Kidney (tissue), 14 donors: ENCODE results near the gene CALCR. TPM values are rescaled to one million over a fixed set of nuclear protein-coding genes. Genes with fewer than 3 reads are reported as not detected.

Source experiments
- DNase-seq, 5 donors: peaks; one replicate each; pipeline ENCODE4 v3.0.0-alpha.2; 2013 to 2020
- FAIRE-seq: peaks from 2 replicates; lab custom pipeline; 2012; peaks lifted over from hg19 to GRCh38; lab: Jason Lieb, UNC
- H3K27ac ChIP-seq, 2 donors: one replicate each; pipeline ENCODE4 v1.7.0; 2013; ENCODE audit warnings: low read depth in 2 of 2, low read length in 2 of 2, inconsistent platforms in 1 of 2
- H3K27me3 ChIP-seq: one replicate; pipeline ENCODE4 v1.7.1; 2013; ENCODE audit warnings: low read length, inconsistent platforms; ENCODE audit not compliant: control insufficient read depth, insufficient read depth
- H3K36me3 ChIP-seq, 3 donors: one replicate each; pipeline versions ENCODE4 v1.7.0 to v1.7.1; 2013; ENCODE audit warnings: low read length in 3 of 3, control low read depth in 1 of 3, inconsistent platforms in 1 of 3; ENCODE audit not compliant: insufficient read depth in 3 of 3, control insufficient read depth in 2 of 3
- H3K4me1 ChIP-seq, 3 donors: one replicate each; pipeline versions ENCODE4 v1.7.0 to v1.7.1; 2013; ENCODE audit warnings: low read length in 3 of 3, inconsistent platforms in 1 of 3, low read depth in 1 of 3; ENCODE audit not compliant: control insufficient read depth in 2 of 3, insufficient read depth in 2 of 3
- H3K4me3 ChIP-seq, 3 donors: one replicate each; pipeline versions ENCODE4 v1.7.0 to v1.8.1; 2013; ENCODE audit warnings: low read length in 3 of 3, control low read depth in 1 of 3, inconsistent platforms in 1 of 3
- H3K9ac ChIP-seq, 3 donors: one replicate each; pipeline versions ENCODE4 v1.7.0 to v1.7.1; 2013; ENCODE audit warnings: low read length in 3 of 3, control low read depth in 1 of 3, inconsistent platforms in 1 of 3
- H3K9me3 ChIP-seq, 3 donors: one replicate each; pipeline versions ENCODE4 v1.7.0 to v1.7.1; 2013; ENCODE audit warnings: low read length in 3 of 3, control low read depth in 1 of 3, inconsistent platforms in 1 of 3; ENCODE audit not compliant: control insufficient read depth in 2 of 3, insufficient read depth in 1 of 3
- CTCF ChIP-seq: IDR thresholded peaks from 3 replicates; pipeline ENCODE4 v1.5.1; 2012; ENCODE audit warnings: mild to moderate bottlenecking, moderate library complexity, borderline replicate concordance; ENCODE audit not compliant: insufficient read depth; ENCODE audit errors: extremely low read depth
- intact Hi-C: fragments of 100-400 bp; cut with DNase I; formaldehyde crosslinking; loops from one replicate; pipeline ENCODE4 v1.11.1; 2022
- polyA plus RNA-seq: library from polyadenylated mRNA; stranded (reverse); fragments of 350-450 nt; fragmentation: Illumina TruSeq; extraction: RNeasy Lipid Tissue Mini Kit (QIAGEN cat#74804); gene quantifications from one replicate; pipeline ENCODE4 v1.2.3, GENCODE V29; 2014; ENCODE audit warnings: low read depth, low replicate concordance; ENCODE audit not compliant: insufficient read depth
- total RNA-seq: library from RNA; stranded (reverse); fragmentation: NEBNext Ultra II Directional; extraction: Animal tissue kit (Norgen Biotek cat#: 25700); gene quantifications from one replicate; pipeline ENCODE4 v1.2.1, GENCODE V29; 2021
- donor health status: control.
- donor health status: control.
- donor health status: control.
- donor health status: control.
- donor health status: control.
- donor health status: DM: yes; HTN: yes; CAD: no.
- donor health status: Normal renal cell carcinoma (clear cell type).

The CALCR gene
- total and polyA plus RNA-seq, 2 donors from 2014 or later: 0.97 to 5.3 TPM

DNA sequence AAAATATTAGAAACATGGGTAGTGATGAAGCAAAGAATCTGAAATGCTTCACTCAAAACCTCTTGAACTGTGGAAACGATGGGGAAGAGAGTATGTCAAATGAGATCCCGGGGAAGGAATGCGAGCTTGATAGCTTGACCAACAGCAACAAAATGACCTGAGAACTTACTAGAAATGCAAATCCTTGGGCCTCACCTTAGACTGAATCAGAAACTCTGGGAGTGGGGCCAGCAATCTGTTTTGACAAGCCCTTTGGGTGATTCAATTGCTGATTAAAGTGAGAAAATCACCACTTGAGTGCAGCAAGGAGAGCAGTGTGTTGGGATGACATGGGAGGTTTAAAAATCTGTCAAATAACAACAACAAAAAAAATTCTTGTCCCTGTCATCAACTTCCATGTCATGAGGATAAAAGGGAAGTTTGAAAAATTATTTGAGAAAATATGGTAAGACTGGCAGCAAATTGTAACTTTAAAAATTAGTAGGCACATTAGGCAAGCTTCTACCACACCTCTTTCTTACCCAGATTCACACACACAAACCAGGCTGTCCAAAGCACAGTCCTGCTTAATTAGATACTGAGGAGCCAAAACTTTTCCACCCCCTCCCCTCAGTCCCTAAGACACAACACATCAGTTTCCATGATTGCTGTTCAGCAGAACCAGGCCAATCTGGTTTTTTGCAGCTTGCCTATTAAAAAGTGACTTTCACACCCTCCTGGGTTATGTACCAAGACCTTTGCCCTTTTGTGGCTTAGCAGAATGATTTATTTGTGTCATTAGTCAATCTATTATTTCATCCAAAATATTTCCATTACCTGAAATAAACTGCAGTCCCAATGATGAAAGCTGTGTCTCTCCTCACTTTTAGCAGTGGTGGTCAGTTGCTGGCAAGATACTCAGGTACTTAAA, 15.6 kb downstream of the CALCR start:
- intact Hi-C loops: no loop called here
- Histone ChIP-seq H3K27ac (no peak overlapping the region), H3K9ac (no peak overlapping the region), H3K9me3 (no peaks in the 10 kb centered on the region), H3K36me3 (no peaks in the 10 kb centered on the region), H3K4me3 (no peak overlapping the region), H3K4me1 (no peaks in the 10 kb centered on the region), H3K27me3 (no peaks in the 10 kb centered on the region)
- no peak for DNase-seq
- TF ChIP-seq CTCF: no peak
- no peak for FAIRE-seq

GRCh38 chr7:93551931-93552330, 22.6 kb downstream of the CALCR start:
- Histone ChIP-seq H3K9me3 (no peaks in the 10 kb centered on the region), H3K27me3 (no peaks in the 10 kb centered on the region), H3K27ac (no peak overlapping the region), H3K4me3 (no peak overlapping the region), H3K4me1 (no peaks in the 10 kb centered on the region), H3K36me3 (no peaks in the 10 kb centered on the region), H3K9ac (no peak overlapping the region)
- DNase-seq: no peak
- intact Hi-C loops: no loop called here
- no peak for FAIRE-seq
- no peak for TF ChIP-seq CTCF

- FAIRE-seq: no peak
- intact Hi-C loops: no loop called here
- no peaks in the 10 kb centered on the region for H3K36me3 ChIP-seq
Measured at GRCh38 chr7:93551063-93551895, 23.2 kb downstream of the CALCR start.

More at GRCh38 chr7:93551063-93551895, 23.2 kb downstream of the CALCR start:
- no peak overlapping the region for H3K9ac ChIP-seq
- H3K4me3 ChIP-seq: no peak overlapping the region
- no peaks in the 10 kb centered on the region for H3K4me1 ChIP-seq
- no peak for TF ChIP-seq CTCF
- no peak overlapping the region for H3K27ac ChIP-seq
- H3K27me3 ChIP-seq: no peaks in the 10 kb centered on the region
- no peaks in the 10 kb centered on the region for H3K9me3 ChIP-seq
- DNase-seq: peak in 2 of 5 donors; percentile 49 to 61
